Measurements from ENCODE around the gene SPTBN1.

GRCh38 chr2:54655046-54655809, 199.1 kb downstream of the SPTBN1 start:
- no peak for TF ChIP-seq BHLHE40 (IDR thresholded peaks at IDR 0.05; ENCODE audit: borderline replicate concordance)
- TF ChIP-seq ELF4 (IDR thresholded peaks at IDR 0.05): no peak
- no peak for TF ChIP-seq FOXK2 (IDR thresholded peaks at IDR 0.05)
- no peak for TF ChIP-seq TARDBP (IDR thresholded peaks at IDR 0.05)
- TF ChIP-seq LEF1 (IDR thresholded peaks at IDR 0.05; ENCODE audit: borderline replicate concordance): no peak

Measured in HEK293T (cell line).